ENCODE data around the gene AIP. TPM values are rescaled to one million over a fixed set of nuclear protein-coding genes. Genes with fewer than 3 reads are reported as not detected.
A peak's percentile ranks its signal among the peaks of the same experiment; 100 is the strongest.

The AIP gene
- total RNA-seq, 2 donors from 2014 or later = 64.8 to 76.9 TPM

- ATAC-seq (ENCODE audit: insufficient number of reproducible peaks, low FRiP score, low read depth) = no peak
Observed at GRCh38 chr11:67466962-67467771, 15.7 kb upstream of the AIP start.

GRCh38 chr11:67468056-67468455 lies 14.8 kb upstream of the AIP start:
- no peak for ATAC-seq (ENCODE audit: insufficient number of reproducible peaks, low FRiP score, low read depth)
- DNase-seq (ENCODE audit: low spot score) = no peak

More at GRCh38 chr11:67466962-67467771, 15.7 kb upstream of the AIP start:
- Histone ChIP-seq H3K4me3 (no peak overlapping the region), H3K27me3 (replicated peaks; ENCODE audit: insufficient read depth) (no peaks in the 10 kb centered on the region), H3K9me3 (no peaks in the 10 kb centered on the region), H3K4me1 (ENCODE audit: control insufficient read depth in 1 of 2, low read depth in 2 of 2) (peaks cover 10 to 44% of the 10 kb centered on the region in 2 donors), H3K27ac (peak overlapping the region in 1 of 2 donors; percentile 89), H3K36me3 (no peaks in the 10 kb centered on the region)
- no peak for TF ChIP-seq CTCF (IDR thresholded peaks at IDR 0.05)
- no peak for DNase-seq (ENCODE audit: low spot score)

GRCh38 chr11:67468456-67468758 lies 14.4 kb upstream of the AIP start:
- Histone ChIP-seq H3K4me3 (peak overlapping the region; percentile 93), H3K27ac (peak overlapping the region; percentile 65 to 89), H3K9me3 (no peaks in the 10 kb centered on the region), H3K36me3 (no peaks in the 10 kb centered on the region), H3K4me1 (ENCODE audit: control insufficient read depth in 1 of 2, low read depth in 2 of 2) (peaks cover 10 to 44% of the 10 kb centered on the region in 2 donors), H3K27me3 (replicated peaks; ENCODE audit: insufficient read depth) (no peaks in the 10 kb centered on the region)
- no peak for TF ChIP-seq CTCF (IDR thresholded peaks at IDR 0.05)
- DNase-seq (ENCODE audit: low spot score) (no peak), ATAC-seq (ENCODE audit: insufficient number of reproducible peaks, low FRiP score, low read depth) (no peak)

More at GRCh38 chr11:67468056-67468455, 14.8 kb upstream of the AIP start:
- H3K4me3 ChIP-seq = peak overlapping the region; percentile 93
- peaks cover 10 to 44% of the 10 kb centered on the region in 2 donors for H3K4me1 ChIP-seq (ENCODE audit: control insufficient read depth in 1 of 2, low read depth in 2 of 2)
- TF ChIP-seq CTCF (IDR thresholded peaks at IDR 0.05) = no peak
- H3K27me3 ChIP-seq (replicated peaks; ENCODE audit: insufficient read depth) = no peaks in the 10 kb centered on the region
- peak overlapping the region; percentile 65 to 89 for H3K27ac ChIP-seq
- no peaks in the 10 kb centered on the region for H3K36me3 ChIP-seq
- no peaks in the 10 kb centered on the region for H3K9me3 ChIP-seq

- Histone ChIP-seq H3K27ac (peak within 1 kb of the TSS; percentile 89 to 90), H3K36me3 (no peaks in the 10 kb centered on the region), H3K9me3 (no peaks in the 10 kb centered on the region), H3K4me1 (ENCODE audit: control insufficient read depth in 1 of 2, low read depth in 2 of 2) (peaks cover 10 to 41% of the 10 kb centered on the region in 2 donors), H3K4me3 (peak within 1 kb of the TSS; percentile 93), H3K27me3 (replicated peaks; ENCODE audit: insufficient read depth) (no peaks in the 10 kb centered on the region)
- ATAC-seq (ENCODE audit: insufficient number of reproducible peaks, low FRiP score, low read depth) (peak; percentile 55), DNase-seq (ENCODE audit: low spot score) (peak; percentile 60)
- peak; percentile 42 for TF ChIP-seq CTCF (IDR thresholded peaks at IDR 0.05)
Observed at GRCh38 chr11:67468759-67469507, 13.9 kb upstream of the AIP start, which contains the start of gene TMEM134. TSS of gene TMEM134 (minus strand) at chr11:67469251. CDS start at chr11:67469192, 59 bp downstream.

- no peak for ATAC-seq (ENCODE audit: insufficient number of reproducible peaks, low FRiP score, low read depth)
- H3K27ac ChIP-seq = peak overlapping the region; percentile 89 to 90
- peak overlapping the region; percentile 93 for H3K4me3 ChIP-seq
- no peaks in the 10 kb centered on the region for H3K27me3 ChIP-seq (replicated peaks; ENCODE audit: insufficient read depth)
- no peak for DNase-seq (ENCODE audit: low spot score)
- no peak for TF ChIP-seq CTCF (IDR thresholded peaks at IDR 0.05)
- H3K9me3 ChIP-seq = no peaks in the 10 kb centered on the region
- peaks cover 10 to 37% of the 10 kb centered on the region in 2 donors for H3K4me1 ChIP-seq (ENCODE audit: control insufficient read depth in 1 of 2, low read depth in 2 of 2)
- H3K36me3 ChIP-seq = no peaks in the 10 kb centered on the region
Observed at GRCh38 chr11:67469508-67469811, 13.4 kb upstream of the AIP start.
